IPS-NIHi11 (cell line): Measurements from ENCODE around the gene EMD.
A peak's percentile ranks its signal among the peaks of the same experiment; 100 is the strongest.
"Not testable (repeated sequence)": the region's sequence is repeated elsewhere in the genome, so short reads cannot be mapped to it uniquely, and the experiment has no call there.

ENCODE experiments used
- DNase-seq: peaks from one replicate; pipeline ENCODE4 v3.0.0; 2012; ENCODE audit warnings: mixed read lengths, low spot score

The EMD gene

DNA sequence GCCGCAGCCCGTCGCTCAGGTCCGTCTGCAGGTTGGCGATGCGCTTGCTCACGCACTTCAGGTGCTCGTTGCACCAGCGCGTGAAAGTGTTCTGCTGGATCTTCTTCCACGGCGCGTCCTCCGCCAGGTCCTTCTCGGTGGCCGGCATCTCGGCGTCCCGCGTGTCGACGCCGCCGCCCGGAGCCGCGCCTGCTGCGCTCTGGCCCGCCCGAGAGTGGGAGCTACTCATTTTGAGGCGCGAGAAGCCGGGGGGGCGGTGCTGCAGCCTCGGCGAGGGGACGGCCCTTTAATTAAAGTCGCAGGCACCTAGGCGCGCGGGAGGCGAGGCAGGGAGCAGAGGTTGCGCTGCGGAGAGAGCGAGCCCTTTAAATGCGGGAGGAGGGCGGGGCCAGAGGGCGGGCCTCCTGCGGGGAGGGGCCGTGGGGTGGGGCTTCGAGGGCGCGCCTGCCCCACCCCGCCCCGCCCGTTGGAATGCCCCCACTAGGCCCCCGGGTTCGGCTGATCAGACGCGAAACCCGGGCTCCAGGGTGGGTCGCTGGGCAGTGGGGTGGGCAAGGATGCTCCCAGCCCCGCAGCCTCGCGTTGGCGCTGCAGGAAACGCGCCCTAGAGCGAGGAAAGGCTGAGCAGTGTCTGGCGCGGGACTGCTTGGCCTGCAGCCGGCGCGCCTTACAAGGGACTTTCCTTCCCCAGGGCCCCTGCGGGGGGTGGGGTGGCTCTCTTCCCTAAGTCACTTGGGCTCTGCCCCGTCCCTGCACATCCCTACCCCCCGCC is 7.9 kb upstream of the EMD start:
- DNase-seq: peak; percentile 67

DNA sequence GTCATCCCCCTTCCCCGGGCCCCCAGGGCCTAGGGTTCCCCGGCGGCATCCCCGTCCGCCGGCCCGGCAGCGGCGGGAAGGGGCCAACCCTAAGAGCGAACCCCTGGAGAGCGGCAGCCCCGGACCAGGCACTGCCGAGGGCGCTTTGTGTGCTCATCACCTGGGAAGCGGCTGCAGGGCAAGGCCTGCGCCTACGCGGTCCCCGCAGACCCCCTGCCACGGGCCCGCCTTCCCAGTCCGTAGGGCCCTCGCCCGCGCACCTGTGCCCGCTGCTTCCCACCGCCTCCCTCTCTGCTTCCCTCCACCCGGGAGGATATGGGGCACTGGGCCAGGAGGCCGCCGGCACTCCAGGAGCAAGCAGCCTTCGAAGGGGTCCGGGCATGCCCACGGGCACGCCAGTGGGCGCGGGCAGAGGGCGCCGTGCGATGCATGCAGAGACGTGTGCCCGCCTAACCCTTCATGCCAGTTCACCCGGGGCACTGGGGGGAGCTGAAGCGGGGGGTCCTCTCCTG is 7.2 kb upstream of the EMD start:
- DNase-seq: no peak

DNA sequence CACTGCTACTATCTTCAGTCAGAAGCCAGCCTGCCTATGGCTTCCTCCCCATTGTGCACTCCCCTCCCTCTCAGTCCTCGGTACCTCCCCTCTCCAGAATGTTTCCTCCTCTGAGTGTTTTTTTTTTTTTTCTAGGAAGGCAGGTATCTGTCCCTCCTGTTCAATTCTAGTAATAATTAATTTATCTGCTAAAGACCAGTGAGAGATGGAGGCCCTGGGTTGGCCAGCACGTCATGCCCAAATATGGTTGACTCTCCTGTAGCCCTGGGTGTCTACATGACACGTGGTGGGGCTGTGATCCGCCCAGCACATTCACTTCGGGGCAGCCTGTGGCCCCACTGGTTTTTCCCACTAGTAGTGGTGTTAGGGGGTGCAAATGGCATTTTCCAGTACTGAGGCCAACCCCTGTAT is 6.5 kb upstream of the EMD start:
- DNase-seq: no peak

DNA sequence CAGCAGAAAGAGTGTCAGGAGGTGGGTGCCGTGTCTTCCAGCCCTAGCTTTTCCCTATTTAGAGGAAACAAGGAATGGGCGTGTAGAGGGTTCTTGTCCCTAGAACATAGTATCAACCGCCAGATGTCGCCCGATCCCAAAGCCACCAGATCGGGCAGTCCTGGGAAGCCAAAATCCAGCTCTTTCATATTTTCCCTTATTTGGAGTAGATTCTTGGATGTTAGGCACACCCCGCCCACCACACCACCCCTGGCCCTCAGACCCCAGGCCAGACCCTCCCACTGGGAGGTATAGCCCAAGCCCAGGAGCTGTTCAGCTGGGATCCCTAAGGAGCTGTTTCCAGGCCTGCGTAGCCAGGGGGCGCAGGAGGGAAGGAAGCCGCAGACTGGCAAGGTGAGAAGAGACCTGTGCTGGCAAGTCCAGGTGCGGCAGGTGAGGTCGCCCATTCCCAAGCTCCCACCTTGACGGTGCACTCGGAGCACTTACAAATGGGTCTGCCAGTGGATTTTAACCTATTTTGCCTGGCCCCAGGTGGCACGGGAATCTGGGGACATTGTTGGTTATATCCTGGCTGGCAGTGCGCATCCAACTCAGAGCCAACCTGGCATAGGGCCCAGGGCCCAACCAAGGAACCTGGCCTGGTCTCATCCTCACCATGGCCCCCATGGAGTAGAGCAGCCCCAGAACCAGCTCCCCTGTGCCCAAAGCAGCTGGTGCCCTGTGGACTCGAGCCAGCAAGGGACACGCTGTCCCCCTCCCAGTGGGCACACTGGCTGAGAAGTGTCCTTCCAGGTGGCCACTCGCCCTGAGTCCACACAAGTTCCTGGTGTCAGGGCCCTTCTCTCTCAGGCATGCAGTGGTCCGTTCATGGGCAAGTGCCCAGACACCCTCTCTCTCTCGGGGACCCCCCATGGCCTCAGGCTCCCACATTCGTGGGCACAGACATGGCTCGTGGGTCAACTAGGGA is 5.5 kb upstream of the EMD start:
- no peak for DNase-seq

DNA sequence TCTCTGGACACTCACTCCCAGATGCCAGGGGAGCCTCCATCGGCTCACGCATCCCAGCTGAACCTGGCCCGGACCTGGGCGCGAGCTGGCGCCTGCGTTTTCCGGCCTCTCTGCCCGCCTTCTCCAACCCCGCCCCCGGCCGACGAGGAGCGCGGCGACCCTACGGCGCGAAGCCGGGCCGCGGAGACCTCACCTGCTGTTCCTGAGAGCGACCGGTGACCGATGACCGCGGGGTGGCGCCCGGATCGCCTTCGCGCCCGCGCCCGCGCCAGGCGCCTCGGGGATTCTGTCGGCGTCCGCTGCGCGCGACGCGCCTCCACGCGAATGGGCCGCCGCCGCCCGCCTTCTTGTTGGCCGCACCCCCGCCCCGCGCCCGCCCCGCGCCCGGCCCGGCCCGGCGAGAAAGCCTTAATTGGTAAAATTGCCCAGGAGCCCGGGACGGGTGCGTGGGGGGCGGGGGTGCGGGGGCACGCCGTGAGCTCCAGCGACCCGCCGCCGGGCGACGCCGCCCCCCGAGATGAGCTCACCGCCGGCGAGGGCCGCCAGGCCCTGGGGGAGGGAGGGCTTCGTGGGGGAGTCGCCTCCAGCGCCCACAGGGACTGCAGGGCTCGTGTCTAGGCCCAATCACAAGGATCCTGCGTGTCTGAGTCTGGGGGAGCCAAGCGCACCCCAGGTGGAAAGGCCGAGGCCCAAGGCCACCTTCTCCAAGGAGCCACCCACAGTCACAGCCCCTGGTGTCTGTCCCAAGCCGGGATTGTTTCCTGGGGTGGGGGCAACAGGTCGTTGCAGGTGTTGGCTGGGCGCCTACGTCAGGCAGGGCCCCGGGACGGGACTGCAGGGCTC is 4.6 kb upstream of the EMD start, which contains the start of gene FLNA:
Gene FLNA, minus strand, starts transcription at position 322 of the 843 bp plus-strand sequence. CDS start 3,389 bp downstream, outside the sequence.
- DNase-seq: no peak

DNA sequence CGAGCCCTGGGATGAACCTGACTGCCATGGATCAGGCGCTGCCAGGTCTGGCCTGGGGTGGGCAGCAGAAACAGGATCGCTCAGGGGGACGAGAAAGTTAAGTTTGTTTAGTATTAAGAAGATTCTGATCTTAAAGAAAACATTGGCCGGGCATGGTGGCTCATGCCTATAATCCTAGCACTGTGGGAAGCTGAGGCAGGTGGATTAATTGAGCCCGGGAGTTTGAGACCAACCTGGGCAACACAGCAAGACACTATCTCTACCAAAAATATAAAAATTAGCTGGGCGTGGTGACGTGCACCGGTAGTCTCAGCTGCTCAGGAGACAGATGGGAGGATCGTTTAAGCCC is 4.0 kb upstream of the EMD start:
- no peak for DNase-seq

DNA sequence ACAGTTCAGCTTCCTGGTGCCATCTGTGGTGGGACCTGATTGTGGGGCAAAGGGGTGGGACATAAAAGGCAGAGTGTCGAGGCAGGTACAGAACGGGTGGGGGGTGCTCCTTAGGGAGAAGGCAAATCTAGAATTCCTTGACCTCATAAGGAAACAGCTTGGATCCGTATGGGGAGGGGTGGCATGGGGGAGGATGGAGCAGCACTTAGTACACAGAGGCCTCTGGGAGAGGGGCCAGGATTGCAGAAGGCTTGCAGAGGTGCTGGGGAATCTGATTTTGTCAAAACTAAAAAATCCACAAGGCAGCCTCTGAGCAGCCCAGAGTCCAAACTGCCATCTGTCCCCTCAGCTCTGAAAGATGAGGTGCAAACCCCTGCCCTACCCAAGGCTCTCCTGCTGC is 2.3 kb upstream of the EMD start:
- no peak for DNase-seq

DNA sequence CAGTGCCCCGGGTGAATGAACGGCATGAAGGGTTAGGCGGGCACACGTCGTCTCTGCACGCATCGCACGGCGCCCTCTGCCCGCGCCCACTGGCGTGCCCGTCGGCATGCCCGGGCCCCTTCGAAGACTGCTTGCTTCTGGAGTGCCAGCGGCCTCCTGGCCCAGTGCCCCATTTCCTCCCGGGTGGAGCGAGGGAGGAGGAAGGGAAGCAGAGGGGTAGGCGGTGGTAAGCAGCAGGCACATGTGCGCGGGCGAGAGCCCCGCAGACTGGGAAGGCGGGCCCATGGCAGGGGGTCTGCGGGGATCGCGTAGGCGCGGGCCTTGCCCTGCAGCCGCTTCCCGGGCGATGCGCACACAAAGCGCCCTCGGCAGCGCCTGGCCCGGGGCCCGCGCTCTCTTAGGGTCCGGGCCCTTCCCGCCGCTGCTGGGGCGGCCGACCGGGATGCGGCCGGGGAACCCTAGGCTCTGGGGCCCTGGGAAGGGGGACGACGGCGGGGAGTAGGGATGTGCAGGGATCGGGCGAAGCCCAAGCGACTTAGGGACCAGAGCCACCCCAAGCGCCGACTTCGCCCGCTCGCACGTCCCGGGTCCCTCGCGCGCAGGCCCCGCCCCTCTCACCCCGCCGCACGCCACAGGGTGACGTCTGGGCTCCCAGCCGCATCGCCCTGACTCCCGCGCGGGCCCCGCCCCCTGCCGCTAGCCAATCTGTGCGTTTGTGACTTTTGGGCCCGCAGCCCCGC is 866 bp upstream of the EMD start:
- no peak for DNase-seq

DNA sequence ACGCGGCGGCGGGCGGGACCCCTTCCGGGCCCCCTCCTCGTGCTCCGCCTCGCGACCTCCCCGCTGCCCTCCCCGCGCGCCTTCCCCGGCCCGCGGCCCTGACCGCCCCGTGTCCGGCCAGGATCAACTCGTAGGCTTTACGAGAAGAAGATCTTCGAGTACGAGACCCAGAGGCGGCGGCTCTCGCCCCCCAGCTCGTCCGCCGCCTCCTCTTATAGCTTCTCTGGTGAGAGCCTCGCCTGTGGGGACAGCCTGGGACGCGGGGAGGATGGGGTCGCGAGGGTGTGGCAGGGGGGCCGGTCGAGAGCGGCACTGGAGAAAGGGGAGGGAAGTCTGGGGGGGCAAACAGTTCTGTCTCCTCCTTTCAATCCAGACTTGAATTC is 465 bp downstream of the EMD start:
- no peak for DNase-seq

DNA sequence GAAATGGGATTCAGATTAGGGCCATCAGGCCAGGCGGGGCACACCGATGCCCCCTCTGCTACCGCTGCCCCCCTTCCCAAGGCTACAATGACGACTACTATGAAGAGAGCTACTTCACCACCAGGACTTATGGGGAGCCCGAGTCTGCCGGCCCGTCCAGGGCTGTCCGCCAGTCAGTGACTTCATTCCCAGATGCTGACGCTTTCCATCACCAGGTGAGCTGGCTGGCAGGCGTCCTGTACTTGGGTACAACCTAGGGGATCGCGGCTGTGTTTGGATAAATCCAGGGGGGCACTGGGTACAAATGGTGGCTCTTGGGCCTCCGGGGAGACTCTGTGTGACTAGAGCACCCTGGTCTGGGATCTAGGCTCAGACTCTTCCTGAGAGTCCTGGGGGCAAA is 1.1 kb downstream of the EMD start:
- DNase-seq: no peak

DNA sequence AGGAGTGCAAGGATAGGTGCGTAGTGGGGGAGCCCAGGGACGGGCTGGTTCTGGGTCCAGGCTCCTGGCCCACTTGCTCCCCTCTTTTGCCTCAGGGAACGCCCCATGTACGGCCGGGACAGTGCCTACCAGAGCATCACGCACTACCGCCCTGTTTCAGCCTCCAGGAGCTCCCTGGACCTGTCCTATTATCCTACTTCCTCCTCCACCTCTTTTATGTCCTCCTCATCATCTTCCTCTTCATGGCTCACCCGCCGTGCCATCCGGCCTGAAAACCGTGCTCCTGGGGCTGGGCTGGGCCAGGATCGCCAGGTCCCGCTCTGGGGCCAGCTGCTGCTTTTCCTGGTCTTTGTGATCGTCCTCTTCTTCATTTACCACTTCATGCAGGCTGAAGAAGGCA is 1.7 kb downstream of the EMD start:
- DNase-seq: no peak

DNA sequence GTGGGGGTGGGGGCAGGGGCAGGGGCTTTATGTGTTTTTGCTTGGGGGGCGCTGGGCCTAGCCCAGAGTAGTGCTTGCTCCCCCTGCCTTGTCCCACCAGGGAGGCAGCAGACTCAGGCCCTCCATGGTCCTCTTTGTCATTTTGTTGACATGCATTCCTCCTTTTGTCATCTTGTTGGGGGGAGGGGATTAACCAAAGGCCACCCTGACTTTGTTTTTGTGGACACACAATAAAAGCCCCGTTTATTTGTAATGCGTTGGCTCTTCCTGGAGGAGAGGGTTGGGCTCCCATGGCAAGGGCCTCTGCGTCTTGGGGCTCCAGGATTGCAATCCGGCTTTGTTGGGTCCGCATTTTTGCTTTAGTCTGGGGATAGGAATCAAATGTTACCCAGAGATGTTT is 2.2 kb downstream of the EMD start:
- DNase-seq: no peak

DNA sequence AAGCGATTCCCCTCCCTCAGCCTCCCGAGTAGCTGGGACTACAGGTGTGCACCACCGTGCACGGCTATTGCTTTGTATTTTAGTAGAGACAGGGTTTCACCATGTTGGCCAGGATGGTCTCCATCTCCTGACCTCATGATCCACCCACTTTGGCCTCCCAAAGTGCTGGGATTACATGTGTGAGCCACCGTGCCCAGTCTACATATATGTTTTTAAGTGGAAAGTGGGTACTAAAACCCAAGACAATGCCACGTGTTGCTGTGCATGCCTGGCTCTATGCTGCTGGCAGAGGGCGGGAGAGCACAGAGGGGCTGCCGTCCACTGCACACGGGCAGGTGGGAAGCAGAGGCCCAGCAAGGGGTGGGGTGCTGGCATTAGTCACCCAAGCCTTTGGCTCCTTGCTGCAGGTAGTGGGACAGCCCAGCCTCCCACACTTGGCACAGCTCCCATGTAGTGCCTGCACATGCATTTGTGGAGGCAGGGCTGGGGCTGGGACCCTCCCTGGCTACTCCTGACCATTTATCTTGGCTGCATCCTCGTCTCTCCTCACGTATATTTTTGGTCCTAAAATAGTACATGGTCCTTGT is 3.5 kb downstream of the EMD start:
- no peak for DNase-seq

DNA sequence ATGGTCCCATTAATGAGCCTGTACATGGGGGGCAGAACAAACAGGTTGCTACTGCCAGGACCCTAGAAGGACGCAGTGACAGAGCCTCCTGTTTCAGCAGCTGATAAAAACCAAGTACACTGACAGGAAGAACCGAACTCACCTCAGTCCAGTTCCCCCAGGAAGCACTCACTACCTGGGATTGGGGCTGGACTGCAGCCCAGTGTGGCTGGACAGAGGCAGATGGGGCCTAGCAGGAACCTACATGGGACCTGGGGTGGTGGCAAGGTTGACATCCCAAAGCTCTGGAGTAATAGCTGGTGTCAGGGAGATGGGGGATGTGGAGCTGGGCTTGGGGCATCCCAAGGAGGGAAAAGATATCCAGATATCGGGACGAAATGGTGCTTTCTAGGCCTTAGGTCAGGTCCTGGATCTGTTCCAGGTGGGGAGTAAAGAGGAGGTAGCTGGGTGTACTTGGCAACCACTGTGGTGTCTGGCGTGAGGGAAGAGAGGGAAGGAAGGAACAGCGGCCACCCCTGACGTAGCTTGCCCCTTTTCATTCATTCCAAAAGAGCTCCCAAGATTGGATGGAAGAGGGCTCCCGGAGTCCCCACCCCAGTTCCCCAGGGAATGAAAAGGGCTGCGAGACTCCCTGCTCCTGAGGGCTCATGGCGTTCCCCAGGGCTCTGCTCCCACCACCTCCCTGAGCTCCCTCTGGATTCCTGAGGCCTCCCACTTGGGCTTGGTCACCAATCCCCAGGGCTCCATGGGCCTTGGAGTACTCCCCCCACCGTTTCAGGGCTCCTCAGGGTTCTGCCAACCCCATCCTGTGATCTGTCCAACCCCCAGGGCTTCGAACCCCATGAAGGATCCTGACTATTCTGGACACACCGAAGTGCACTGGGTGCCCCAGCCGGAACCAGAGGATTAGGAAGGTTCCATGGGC is 4.5 kb downstream of the EMD start:
- DNase-seq: no peak

DNA sequence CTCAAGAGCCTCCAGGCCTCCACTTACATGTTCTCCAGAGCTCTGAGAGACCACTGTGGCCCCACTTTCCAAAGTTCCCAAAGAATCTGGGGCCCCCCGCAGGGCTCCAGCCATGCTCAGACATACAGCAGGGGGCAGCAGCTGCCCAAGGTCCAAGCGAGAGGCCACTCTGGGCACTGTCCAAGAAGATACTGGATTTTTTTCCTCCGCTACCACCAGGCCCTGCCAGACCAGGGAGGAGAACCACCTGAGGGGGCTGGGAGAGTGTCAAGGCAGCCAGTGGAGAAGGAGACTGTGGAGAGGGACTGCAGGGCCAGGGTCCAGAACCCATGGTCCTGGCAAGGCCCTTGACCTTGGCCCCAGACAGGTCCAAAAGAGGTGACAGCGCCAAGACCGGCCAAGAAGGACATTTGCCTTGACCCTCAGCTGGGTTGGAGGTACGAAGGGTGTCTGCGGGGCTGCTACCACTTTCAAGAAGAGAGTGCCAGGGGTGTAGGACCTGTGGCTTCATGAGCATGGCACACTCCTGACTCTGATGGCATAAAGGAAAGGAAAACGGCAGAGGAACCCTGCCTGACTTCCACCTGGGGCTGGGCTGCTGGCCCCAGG is 5.3 kb downstream of the EMD start:
- DNase-seq: no peak

DNA sequence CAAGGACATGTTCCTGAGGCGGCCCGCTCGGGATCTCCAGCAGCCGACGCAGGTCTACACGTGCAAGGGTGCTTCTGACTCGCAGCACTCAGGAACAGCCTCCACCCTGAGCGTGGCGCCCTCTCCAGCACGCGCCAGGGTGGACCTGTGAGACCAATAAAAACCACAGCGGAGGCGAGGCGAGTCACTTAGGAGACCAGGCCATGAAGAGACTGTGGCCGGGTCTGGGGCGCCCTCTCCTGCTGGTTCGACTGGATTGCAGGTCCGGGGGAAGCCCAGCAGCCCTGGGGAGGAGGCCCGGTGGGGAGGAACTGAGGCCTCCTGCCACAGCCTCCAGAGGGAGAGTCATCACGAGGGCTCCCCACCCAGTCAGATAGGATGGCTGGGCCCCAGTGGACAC is 9.0 kb downstream of the EMD start:
- DNase-seq: not testable (repeated sequence)

DNA sequence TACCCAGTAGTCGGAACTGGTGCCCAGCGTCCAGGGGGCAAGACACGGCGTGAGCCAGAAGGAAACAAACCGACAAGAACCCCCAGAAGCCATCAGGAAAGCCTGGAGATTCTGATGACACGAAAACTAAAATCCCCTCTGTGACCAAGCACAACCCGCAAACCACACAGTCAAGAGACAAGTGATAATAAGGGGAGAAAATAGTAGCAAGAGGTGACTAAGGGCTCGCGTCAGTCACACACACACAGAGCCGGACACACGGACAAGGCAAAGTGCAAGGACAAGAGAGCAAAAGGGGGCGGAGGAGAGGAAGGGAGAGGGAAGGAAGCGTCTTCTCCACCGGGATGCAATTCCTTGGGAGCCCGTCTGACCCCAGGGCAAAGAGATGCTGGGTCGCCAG is 9.6 kb downstream of the EMD start:
- not testable (repeated sequence) for DNase-seq

DNA sequence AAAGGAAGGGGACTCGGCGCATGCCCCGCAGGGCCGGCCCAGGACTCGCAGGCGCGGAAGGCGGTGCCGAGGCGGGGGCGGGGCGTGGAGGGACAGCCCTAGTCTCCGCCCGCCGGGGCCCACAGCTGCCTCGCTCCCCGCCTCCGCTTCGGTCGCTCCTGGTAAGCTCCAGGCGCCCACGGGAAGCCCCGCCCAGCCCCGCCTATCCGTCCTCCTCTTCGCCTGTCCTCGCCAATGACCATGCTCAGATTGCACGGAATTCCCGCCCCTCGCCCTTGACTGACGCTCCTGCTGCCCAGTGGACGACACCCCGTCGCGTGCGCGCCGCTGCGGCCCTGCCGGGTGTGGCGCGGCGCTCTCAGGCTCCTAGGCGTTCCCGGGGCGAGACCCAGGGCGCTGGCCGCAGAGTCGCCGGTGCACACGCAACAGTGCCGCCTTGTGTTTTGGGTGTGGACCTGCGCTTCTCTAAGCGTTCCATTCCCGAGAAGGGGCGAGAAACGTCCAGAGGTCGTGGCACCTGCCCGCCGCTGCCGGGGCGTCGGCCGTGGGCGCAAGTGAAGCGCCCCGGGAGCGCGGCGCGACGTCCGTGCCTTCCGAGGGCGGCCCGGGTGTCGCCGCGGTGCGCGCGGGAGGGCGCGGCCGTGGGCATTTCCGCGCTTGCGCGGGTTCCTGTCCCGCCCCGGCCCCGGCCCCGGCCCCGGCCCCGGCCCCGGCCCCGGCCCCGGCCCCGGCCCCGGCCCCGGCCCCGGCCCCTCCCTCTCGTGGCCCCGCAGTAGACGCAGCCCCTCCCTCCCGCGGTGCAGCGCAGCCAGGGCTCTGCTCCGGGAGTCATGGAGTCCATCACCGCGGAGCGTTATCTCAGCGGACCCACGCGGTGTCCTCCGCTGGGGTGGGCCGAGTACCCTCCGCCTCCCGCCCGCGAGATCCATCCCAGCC is 11.0 kb downstream of the EMD start:
- DNase-seq: not testable (repeated sequence)
